WTC11 (cell line): ENCODE data around the gene OR5K1. TPM values are rescaled to one million over a fixed set of nuclear protein-coding genes. Genes with fewer than 3 reads are reported as not detected.

Experiments used
- ATAC-seq: fragments of 200-7000 bp; cut with Tn5 transposase; 2 replicates; pipeline ENCODE4 v1.10.0; 2021; ENCODE audit warnings: mild to moderate bottlenecking, moderate library complexity
- CTCF ChIA-PET: fragments of 300-600 bp; sonication (Branson Sonifier 250); formaldehyde crosslinking; loops from one replicate; lab custom pipeline; 2021; ENCODE audit warnings: antibody characterized with exemption; lab: Charles Lee
- POLR2A ChIA-PET: fragments of 350-600 bp; sonication (Branson Sonifier 250); formaldehyde crosslinking; loops from one replicate; lab custom pipeline; 2021; ENCODE audit warnings: antibody characterized with exemption; lab: Charles Lee
- DNase-seq: peaks from one replicate; pipeline ENCODE4 v3.0.0; 2021; ENCODE audit warnings: low spot score
- H3K27ac Mint-ChIP-seq: 2 replicates; pipeline ENCODE4 v1.8.0; 2021; ENCODE audit warnings: mixed read lengths
- H3K27me3 Mint-ChIP-seq: 2 replicates; pipeline ENCODE4 v1.8.0; 2021; ENCODE audit warnings: low read depth, mild to moderate bottlenecking, moderate library complexity, mixed read lengths
- H3K36me3 Mint-ChIP-seq: 2 replicates; pipeline ENCODE4 v1.8.0; 2021; ENCODE audit warnings: mixed read lengths
- H3K4me1 Mint-ChIP-seq: 2 replicates; pipeline ENCODE4 v1.8.0; 2022; ENCODE audit warnings: mixed read lengths
- H3K4me3 Mint-ChIP-seq: 2 replicates; pipeline ENCODE4 v1.8.0; 2021; ENCODE audit warnings: mild to moderate bottlenecking, moderate library complexity, mixed read lengths
- H3K9me3 Mint-ChIP-seq: 2 replicates; pipeline ENCODE4 v1.8.0; 2021; ENCODE audit warnings: mixed read lengths
- ATF2 ChIP-seq: sonication (generic); formaldehyde crosslinking; IDR thresholded peaks from 2 replicates; pipeline ENCODE4 v1.8.1; 2022; ENCODE audit warnings: low read depth, missing genetic modification reagents, borderline replicate concordance
- ATF3 ChIP-seq: sonication (generic); formaldehyde crosslinking; conservative IDR thresholded peaks from 2 replicates; pipeline ENCODE4 v1.8.1; 2022; ENCODE audit warnings: mild to moderate bottlenecking, missing genetic modification reagents
- CREM ChIP-seq: sonication (generic); formaldehyde crosslinking; IDR thresholded peaks from 2 replicates; pipeline ENCODE4 v1.8.1; 2022; ENCODE audit warnings: mild to moderate bottlenecking, missing genetic modification reagents, moderate library complexity
- ETV6 ChIP-seq: sonication (generic); formaldehyde crosslinking; IDR thresholded peaks from 2 replicates; pipeline ENCODE4 v1.8.1; 2022; ENCODE audit warnings: mild to moderate bottlenecking, missing genetic modification reagents
- FOXK1 ChIP-seq: sonication (generic); formaldehyde crosslinking; IDR thresholded peaks from 2 replicates; pipeline ENCODE4 v1.8.0; 2022; ENCODE audit warnings: mild to moderate bottlenecking, moderate library complexity, missing genetic modification reagents
- FOXP1 ChIP-seq: sonication (generic); formaldehyde crosslinking; IDR thresholded peaks from 2 replicates; pipeline ENCODE4 v1.8.0; 2022; ENCODE audit warnings: missing genetic modification reagents, mild to moderate bottlenecking, moderate library complexity, borderline replicate concordance
- MXD4 ChIP-seq: fragments of 250-450 bp; sonication (Bioruptor Pico); IDR thresholded peaks from 2 replicates; pipeline ENCODE4 v1.8.0; 2021; ENCODE audit warnings: mild to moderate bottlenecking, moderate library complexity, borderline replicate concordance
- PRDM15 ChIP-seq: sonication (generic); formaldehyde crosslinking; IDR thresholded peaks from 2 replicates; pipeline ENCODE4 v1.8.0; 2022; ENCODE audit warnings: missing genetic modification reagents
- PRRX2 ChIP-seq: fragments of 250-450 bp; sonication (Bioruptor Pico); IDR thresholded peaks from 2 replicates; pipeline ENCODE4 v1.8.0; 2021; ENCODE audit warnings: mild to moderate bottlenecking
- SOX15 ChIP-seq: fragments of 250-450 bp; sonication (Bioruptor Pico); IDR thresholded peaks from 2 replicates; pipeline ENCODE4 v1.9.0; 2021; ENCODE audit warnings: mild to moderate bottlenecking
- SP1 ChIP-seq: sonication (generic); formaldehyde crosslinking; conservative IDR thresholded peaks from 2 replicates; pipeline ENCODE4 v1.8.1; 2022; ENCODE audit warnings: missing genetic modification reagents
- STAT6 ChIP-seq: sonication (generic); formaldehyde crosslinking; conservative IDR thresholded peaks from 2 replicates; pipeline ENCODE4 v1.8.1; 2023; ENCODE audit warnings: mild to moderate bottlenecking, low read depth, missing genetic modification reagents, moderate library complexity
- TEAD4 ChIP-seq: sonication (generic); formaldehyde crosslinking; IDR thresholded peaks from 2 replicates; pipeline ENCODE4 v1.8.0; 2022; ENCODE audit warnings: mild to moderate bottlenecking, missing genetic modification reagents
- TP53 ChIP-seq: sonication (generic); formaldehyde crosslinking; IDR thresholded peaks from 2 replicates; pipeline ENCODE4 v1.8.1; 2023; ENCODE audit warnings: mild to moderate bottlenecking, missing genetic modification reagents
- ZBTB21 ChIP-seq: sonication (generic); formaldehyde crosslinking; IDR thresholded peaks from 2 replicates; pipeline ENCODE4 v1.8.1; 2023; ENCODE audit warnings: mild to moderate bottlenecking, missing genetic modification reagents, borderline replicate concordance
- ZNF121 ChIP-seq: sonication (generic); formaldehyde crosslinking; IDR thresholded peaks from 2 replicates; pipeline ENCODE4 v1.8.0; 2023; ENCODE audit warnings: missing genetic modification reagents
- ZNF219 ChIP-seq: sonication (generic); formaldehyde crosslinking; IDR thresholded peaks from 2 replicates; pipeline ENCODE4 v1.8.0; 2023; ENCODE audit warnings: missing genetic modification reagents, mild to moderate bottlenecking, borderline replicate concordance
- total RNA-seq: library from RNA; stranded (reverse); gene quantifications from 3 replicates; pipeline ENCODE4 v1.2.3, GENCODE V29; 2021
- TF ChIP-seq, protein P1 (sequence below): sonication (generic); formaldehyde crosslinking; IDR thresholded peaks from 2 replicates; pipeline ENCODE4 v1.8.1; 2023; ENCODE audit warnings: mild to moderate bottlenecking, missing genetic modification reagents, borderline replicate concordance
- TF ChIP-seq, protein P2 (sequence below): fragments of 200-600 bp; IDR thresholded peaks from 2 replicates; pipeline ENCODE4 v1.8.0; 2022; ENCODE audit warnings: antibody characterized with exemption

Gene OR5K1
- total RNA-seq, 1 experiment from 2014 or later: not detected

- Mint-ChIP-seq H3K9me3 (peaks cover 14% of the 10 kb centered on the region), H3K36me3 (no peaks in the 10 kb centered on the region), H3K27me3 (no peaks in the 10 kb centered on the region), H3K4me1 (no peaks in the 10 kb centered on the region), H3K4me3 (no peak overlapping the region), H3K27ac (no peak overlapping the region)
- POLR2A ChIA-PET: no interaction called here
- peak; percentile 51; the same call in 1 of the 2 replicates for ATAC-seq
- DNase-seq: no peak
- CTCF ChIA-PET: interaction anchor here (0.7 kb wide), 1 partner anchor 622 kb away, joined by 3 read pairs; no protein-coding TSS in a partner anchor
- TF ChIP-seq, protein P1, sequence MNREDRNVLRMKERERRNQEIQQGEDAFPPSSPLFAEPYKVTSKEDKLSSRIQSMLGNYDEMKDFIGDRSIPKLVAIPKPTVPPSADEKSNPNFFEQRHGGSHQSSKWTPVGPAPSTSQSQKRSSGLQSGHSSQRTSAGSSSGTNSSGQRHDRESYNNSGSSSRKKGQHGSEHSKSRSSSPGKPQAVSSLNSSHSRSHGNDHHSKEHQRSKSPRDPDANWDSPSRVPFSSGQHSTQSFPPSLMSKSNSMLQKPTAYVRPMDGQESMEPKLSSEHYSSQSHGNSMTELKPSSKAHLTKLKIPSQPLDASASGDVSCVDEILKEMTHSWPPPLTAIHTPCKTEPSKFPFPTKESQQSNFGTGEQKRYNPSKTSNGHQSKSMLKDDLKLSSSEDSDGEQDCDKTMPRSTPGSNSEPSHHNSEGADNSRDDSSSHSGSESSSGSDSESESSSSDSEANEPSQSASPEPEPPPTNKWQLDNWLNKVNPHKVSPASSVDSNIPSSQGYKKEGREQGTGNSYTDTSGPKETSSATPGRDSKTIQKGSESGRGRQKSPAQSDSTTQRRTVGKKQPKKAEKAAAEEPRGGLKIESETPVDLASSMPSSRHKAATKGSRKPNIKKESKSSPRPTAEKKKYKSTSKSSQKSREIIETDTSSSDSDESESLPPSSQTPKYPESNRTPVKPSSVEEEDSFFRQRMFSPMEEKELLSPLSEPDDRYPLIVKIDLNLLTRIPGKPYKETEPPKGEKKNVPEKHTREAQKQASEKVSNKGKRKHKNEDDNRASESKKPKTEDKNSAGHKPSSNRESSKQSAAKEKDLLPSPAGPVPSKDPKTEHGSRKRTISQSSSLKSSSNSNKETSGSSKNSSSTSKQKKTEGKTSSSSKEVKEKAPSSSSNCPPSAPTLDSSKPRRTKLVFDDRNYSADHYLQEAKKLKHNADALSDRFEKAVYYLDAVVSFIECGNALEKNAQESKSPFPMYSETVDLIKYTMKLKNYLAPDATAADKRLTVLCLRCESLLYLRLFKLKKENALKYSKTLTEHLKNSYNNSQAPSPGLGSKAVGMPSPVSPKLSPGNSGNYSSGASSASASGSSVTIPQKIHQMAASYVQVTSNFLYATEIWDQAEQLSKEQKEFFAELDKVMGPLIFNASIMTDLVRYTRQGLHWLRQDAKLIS: no peak
- TF ChIP-seq CREM: no peak
- TF ChIP-seq PRDM15 (CRISPR knock-in tag): no peak
- no peak for TF ChIP-seq SOX15 (CRISPR knock-in tag)
- no peak for TF ChIP-seq ZBTB21 (CRISPR knock-in tag)
- TF ChIP-seq TEAD4 (CRISPR knock-in tag): no peak
- TF ChIP-seq MXD4 (CRISPR knock-in tag): no peak
- TF ChIP-seq FOXK1 (CRISPR knock-in tag): no peak
- TF ChIP-seq, protein P2, sequence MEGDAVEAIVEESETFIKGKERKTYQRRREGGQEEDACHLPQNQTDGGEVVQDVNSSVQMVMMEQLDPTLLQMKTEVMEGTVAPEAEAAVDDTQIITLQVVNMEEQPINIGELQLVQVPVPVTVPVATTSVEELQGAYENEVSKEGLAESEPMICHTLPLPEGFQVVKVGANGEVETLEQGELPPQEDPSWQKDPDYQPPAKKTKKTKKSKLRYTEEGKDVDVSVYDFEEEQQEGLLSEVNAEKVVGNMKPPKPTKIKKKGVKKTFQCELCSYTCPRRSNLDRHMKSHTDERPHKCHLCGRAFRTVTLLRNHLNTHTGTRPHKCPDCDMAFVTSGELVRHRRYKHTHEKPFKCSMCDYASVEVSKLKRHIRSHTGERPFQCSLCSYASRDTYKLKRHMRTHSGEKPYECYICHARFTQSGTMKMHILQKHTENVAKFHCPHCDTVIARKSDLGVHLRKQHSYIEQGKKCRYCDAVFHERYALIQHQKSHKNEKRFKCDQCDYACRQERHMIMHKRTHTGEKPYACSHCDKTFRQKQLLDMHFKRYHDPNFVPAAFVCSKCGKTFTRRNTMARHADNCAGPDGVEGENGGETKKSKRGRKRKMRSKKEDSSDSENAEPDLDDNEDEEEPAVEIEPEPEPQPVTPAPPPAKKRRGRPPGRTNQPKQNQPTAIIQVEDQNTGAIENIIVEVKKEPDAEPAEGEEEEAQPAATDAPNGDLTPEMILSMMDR: no peak
- no peak for TF ChIP-seq FOXP1 (CRISPR knock-in tag)
- TF ChIP-seq, all 79 proteins: peak for 0
These were observed 5.5 kb upstream of the OR5K1 start for GRCh38 chr3:98457543-98457942.

- ChIA-PET POLR2A (no interaction called here), CTCF (no interaction called here)
- peaks cover 14% of the 10 kb centered on the region for H3K9me3 Mint-ChIP-seq
- no peaks in the 10 kb centered on the region for H3K4me1 Mint-ChIP-seq
- no peak overlapping the region for H3K4me3 Mint-ChIP-seq
- H3K27me3 Mint-ChIP-seq: no peaks in the 10 kb centered on the region
- H3K27ac Mint-ChIP-seq: no peak overlapping the region
- no peaks in the 10 kb centered on the region for H3K36me3 Mint-ChIP-seq
- DNase-seq (no peak), ATAC-seq (no peak)
- no peak for TF ChIP-seq STAT6 (CRISPR knock-in tag)
- TF ChIP-seq ETV6 (CRISPR knock-in tag): no peak
- no peak for TF ChIP-seq PRRX2
- TF ChIP-seq, protein P2: no peak
- no peak for TF ChIP-seq ATF3
- no peak for TF ChIP-seq TP53 (CRISPR knock-in tag)
- TF ChIP-seq MXD4 (CRISPR knock-in tag): no peak
- no peak for TF ChIP-seq ZNF219 (CRISPR knock-in tag)
- no peak for TF ChIP-seq ZNF121 (CRISPR knock-in tag)
- no peak for TF ChIP-seq SP1 (CRISPR knock-in tag)
- no peak for TF ChIP-seq CREM
- no peak for TF ChIP-seq ATF2
These were observed 2.8 kb upstream of the OR5K1 start for GRCh38 chr3:98460220-98460619.
